ENCODE data around the gene PRDM16.

Gene PRDM16

DNA sequence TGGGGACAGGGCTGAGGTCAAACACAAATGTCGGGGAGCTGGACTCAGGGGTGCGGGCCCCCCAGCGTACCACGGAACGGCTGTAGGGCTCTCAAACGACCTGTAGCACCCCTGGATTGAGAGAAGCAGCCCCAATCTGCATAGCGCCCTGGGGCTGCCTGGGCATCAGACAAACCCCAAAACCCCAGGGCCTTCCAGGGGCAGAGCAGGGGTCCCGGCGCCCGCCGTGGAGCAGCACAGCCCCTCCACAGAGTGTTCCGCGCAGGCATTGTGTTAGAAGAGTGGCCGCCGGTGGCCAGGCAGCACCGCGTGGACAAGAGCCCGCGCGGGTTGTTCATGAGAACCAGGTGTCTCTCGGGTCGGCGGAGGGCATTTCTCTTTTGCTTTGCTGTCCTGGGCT is 321.3 kb downstream of the PRDM16 start:
- no peak for DNase-seq

GRCh38 chr1:3391711-3392110 is 322.7 kb downstream of the PRDM16 start:
- no peak for DNase-seq

GRCh38 chr1:3393024-3393986 is 324.3 kb downstream of the PRDM16 start:
- no peak for DNase-seq

DNA sequence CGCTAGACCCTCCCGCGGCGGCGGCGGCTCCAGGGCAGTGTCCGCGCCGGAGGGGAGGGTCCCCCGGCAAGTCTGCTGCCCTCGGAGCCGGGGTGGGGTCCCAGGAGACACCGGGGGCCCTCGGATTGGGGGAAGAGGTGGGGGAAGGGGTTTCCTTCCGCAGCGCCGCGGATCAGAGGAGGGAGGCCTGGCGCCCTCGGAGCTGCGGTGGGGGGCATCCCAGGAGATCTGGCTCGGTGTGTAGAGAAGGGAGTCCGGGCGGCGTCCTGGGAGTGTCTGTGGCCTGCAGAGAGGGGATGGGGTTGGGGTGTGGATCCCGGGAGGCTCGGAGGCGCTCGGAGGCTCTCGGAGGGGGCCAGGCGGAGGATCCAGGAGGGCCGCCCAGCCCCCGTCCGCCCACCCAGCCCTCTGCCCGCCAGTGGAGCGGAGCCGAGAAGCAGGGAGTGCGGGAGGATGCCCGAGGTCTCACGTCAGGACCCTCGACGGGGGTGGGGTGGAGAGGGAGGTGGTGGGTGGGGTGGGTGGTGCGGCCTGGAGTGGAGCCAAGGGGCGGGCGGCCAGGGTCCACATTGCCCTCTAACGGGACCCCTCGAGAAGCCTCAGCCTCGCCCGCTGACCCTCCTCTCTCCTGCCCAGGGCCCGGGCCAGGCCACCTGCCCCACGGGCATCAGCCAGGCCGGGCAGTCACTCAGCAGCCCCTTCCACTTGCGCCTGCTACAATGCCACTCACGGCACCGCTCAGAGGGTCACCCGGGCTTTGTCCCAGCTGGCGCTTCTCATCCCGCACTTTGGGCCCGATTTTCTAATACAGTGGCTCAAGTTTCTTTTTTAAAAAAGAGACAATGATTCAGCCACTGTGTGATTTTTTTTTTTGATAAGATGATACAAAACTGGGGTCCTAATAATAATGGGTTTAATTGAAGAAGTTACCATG is 325.3 kb downstream of the PRDM16 start:
- no peak for DNase-seq

DNA sequence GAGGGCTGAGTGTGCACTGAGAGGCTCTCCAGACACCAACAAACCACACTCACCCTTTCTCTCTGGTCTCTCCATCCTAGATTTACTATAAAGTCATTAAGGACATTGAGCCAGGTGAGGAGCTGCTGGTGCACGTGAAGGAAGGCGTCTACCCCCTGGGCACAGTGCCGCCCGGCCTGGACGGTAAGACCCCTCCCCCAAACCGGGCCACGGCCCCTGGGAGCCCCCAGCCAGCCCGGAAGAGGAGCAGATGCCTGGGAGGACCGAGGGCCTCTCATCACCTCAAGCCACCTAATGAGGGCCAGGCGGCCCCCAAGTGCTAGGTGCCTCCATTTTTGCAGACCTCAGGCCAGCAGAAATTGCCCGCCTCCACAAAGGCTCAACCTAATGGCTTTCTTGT is 327.4 kb downstream of the PRDM16 start:
- no peak for DNase-seq

DNA sequence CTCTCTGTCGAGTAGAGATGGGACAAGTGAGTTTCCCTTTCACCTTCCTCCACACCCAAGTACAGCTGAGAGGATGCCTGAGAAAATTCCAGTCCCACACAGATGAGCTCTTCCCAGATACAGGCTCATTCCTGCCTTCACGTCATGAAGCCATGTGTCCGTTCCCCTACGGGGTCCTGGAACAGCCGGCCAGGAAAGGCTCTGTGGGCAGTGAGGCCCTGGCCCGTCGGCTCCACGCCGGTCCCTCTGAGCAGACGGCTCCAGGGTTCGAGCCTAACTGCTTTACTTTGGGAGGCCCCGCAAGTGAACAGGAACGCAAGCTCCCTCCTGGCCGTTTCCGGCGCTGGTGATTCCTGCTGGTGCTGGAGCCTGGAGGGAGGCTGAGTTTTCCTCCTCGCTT is 328.3 kb downstream of the PRDM16 start:
- no peak for DNase-seq

- no peak for DNase-seq
Measured at GRCh38 chr1:3398396-3399140, 329.6 kb downstream of the PRDM16 start.

GRCh38 chr1:3399732-3400131 is 330.7 kb downstream of the PRDM16 start:
- no peak for DNase-seq

- DNase-seq = no peak
Measured at GRCh38 chr1:3401585-3402257, 332.7 kb downstream of the PRDM16 start.

- DNase-seq = no peak
Measured at GRCh38 chr1:3402258-3403010, 333.4 kb downstream of the PRDM16 start.

DNA sequence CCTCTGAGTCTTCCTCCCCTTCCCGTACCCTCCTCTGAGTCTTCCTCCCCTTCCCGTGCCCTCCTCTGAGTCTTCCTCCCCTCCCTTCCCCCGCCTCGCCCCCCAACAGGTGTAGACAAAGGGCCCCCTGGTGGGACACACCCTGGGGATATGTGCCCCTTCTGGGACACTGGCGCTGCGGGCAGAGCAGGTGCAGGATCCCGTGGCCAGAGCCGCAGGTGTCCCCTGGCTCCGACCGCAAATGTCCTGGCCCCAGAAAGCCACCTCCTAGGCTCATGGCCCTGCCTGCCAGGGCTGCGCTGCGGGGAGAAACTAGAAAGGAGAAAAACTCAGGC is 334.0 kb downstream of the PRDM16 start:
- no peak for DNase-seq

DNA sequence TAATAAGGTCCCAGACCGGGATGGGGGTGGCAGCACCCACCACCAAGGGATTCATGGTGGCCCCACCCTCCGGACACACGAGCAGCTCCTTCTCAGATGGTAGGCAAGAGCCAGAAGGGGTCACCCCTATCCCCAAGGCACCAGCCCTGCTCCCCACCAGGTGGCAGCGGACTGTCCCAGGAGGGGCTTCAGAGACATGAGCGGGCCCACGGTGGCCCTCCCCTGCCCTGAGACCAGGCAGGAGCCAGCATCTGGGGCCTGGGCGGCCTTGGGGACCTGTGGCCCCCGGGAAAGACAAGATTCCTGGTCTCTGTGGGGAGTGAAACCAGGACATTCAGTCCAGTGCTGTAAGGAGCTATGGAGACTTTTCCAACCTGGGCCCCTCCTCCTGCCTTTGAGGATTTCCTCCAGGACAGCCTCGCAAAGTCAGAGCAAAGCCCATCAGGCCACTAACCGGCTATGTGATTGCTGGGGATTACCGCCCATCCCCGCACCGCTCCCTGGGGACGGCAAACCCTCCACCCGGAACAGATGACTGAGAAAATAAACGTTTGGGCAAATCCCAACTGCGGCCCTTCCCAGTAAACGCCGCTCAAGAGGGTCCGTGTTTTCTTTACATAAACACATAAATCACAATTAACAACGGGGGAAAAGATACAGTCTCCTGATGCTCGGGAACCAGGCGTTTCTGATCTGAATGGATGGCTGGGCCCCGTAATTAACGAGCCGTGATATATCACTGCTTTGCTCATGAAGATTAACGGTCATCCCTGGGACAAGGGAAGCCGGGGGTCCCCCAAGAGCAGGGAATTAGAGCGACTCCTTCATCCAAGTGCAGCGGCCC is 334.6 kb downstream of the PRDM16 start:
- no peak for DNase-seq

DNA sequence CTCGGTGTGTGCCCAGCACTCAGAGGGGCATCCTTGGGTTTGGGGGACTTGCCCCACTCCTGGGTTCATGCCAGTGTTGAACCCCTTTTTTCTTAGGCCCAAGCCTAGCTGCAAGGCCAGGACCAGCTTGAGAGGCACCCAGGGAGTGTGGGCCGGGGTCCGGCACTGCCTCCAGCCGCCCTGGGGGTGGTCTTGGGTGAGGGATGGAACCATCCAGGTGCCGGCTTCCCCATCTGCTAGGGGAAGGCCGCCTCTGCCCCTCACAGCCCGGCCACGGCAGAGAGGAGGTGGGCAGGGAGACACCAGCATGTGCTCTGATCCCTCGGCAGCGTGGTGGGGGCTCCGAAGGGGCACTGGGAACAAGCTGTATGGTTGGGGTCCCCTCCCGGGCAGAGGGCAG is 335.3 kb downstream of the PRDM16 start:
- DNase-seq = no peak

DNA sequence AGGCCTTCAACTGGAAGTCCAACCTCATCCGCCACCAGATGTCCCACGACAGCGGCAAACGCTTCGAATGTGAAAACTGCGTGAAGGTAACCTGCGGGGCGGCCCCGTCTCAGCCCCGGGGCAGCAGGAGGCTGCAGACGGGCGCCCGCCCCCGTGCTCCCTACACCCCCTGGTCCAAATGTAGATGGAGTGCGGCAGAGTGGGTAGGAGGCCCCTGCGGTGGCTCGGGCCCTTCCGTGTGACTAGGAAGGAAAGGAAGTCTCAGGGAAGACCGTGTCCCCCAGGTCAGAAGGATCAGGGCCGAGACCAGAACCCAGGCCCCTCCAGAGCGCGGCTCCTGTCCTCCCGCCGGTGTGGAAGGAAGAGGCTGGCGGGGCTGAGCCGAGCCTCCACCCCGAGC is 335.8 kb downstream of the PRDM16 start:
- no peak for DNase-seq

DNA sequence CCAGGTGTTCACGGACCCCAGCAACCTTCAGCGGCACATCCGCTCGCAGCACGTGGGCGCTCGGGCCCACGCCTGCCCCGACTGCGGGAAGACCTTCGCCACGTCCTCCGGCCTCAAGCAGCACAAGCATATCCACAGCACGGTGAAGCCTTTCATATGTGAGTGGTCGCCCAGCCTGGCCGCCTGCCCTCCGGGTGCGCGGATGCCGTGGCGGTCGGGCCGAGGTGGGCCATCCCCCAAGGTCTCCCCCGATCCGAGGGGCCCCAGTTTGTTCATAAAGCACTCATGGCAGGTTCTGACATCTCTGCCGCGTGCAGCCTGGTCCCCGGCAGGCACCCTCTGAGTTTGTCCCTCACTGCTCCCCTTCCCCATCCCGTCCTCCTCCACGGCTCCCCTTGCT is 336.5 kb downstream of the PRDM16 start:
- DNase-seq = no peak

DNA sequence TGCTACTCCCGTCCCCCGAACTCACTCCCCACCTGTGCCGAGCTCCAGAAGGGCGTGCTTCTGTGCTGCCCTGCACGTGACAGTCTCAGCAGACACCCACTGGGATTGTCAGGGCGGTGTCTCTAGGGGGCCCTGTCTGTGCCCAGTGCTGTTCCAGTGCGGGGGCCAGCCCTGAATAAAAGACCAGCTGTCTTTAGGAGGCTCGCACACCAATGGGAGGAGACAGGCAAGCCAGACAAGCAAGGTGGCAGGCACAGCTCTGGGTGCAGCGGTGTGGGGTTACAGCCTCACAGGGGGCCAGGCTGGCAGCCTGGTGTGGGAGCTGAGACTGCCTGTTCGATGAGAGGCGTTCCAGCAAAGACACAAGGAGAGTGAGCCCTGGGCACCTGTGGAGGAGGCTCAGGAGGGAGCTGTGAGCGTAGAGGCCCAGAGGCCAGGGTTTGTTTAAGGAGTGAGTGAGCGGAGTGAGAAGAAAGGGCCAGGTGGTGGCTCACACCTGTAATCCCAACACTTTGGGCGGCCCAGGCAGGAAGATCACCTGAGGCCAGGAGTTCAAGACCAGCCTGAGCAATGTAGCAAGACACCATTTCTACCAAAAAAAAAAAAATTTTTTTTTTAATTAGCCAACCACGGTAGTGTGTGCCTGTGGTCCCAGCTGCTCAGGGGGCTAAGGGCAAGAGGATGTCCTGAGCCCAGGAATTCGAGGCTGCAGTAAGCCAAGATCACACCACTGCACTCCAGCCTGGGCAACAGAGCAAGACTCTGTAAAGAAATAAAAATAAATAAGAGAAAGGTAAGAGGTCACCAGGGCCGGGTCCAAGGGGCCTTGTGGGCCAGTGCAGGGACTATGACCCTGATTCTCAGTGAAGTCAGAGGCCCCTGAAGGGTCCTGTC is 337.2 kb downstream of the PRDM16 start:
- no peak for DNase-seq

DNA sequence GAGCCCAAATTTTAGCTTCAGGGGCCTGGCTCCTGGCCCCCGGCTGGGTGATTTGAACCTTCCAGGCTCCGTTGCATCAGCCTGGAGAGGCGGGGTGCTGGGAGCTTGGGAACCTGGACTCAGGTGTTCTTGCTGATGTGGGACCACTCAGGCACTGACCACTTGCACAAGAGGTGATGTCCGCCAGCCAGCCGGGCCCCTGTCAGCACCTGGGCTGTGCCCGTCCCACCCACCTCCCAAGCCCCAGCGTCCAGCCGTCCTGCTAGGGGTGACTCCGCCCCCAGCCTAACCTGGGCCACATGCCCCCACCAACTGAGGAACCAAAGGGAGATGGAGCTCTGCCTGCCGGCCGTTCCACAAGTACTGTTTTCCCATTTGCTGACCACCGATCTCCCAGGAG is 338.0 kb downstream of the PRDM16 start:
- no peak for DNase-seq

DNA sequence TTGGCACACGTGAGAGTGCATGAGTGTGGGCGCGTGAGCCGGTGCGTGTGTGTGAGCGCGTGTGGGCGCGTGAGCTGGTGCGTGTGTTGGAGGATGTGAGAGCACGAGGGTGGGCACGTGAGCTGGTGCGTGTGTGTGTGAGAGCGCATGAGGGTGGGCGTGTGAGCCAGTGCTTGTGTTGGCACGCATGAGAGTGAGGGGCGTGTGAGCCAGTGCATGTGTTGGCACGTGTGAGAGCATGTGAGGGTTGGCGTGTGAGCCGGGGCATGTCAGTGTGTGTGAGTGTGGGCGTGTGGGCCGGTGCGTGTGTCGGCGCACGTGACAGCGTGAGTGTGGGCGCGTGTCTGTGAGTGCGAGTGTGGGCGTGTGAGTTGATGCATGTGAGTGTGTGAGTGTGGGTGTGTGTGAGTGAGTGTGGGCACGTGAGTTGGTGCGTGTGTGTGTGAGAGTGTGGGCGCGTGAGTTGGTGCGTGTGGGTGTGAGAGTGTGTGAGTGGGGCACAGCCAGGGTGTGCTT is 339.8 kb downstream of the PRDM16 start:
- DNase-seq = no peak

GRCh38 chr1:3409366-3410141 is 340.6 kb downstream of the PRDM16 start:
- DNase-seq = no peak
